Ramos (cell line): ENCODE results near the gene TENT5A.

Experiments
- in situ Hi-C: fragments of 300-500 bp; cut with MboI; formaldehyde crosslinking; loops from one replicate; pipeline ENCODE4 v1.14.3; 2022; ENCODE audit warnings: low sequenced_read_pairs; ENCODE audit not compliant: unreplicated experiment

TENT5A gene

GRCh38 chr6:81773887-81774286, 21.4 kb upstream of the TENT5A start:
- in situ Hi-C loops = no loop called here

- in situ Hi-C loops = no loop called here
Measured at GRCh38 chr6:81772741-81773140, 20.3 kb upstream of the TENT5A start.

GRCh38 chr6:81771097-81771496, 18.6 kb upstream of the TENT5A start:
- in situ Hi-C loops = no loop called here

GRCh38 chr6:81770381-81770780, 17.9 kb upstream of the TENT5A start:
- in situ Hi-C loops = no loop called here

GRCh38 chr6:81769824-81770223, 17.3 kb upstream of the TENT5A start:
- in situ Hi-C loops = no loop called here

GRCh38 chr6:81768150-81768942, 15.9 kb upstream of the TENT5A start:
- in situ Hi-C loops = no loop called here

- in situ Hi-C loops = no loop called here
Measured at GRCh38 chr6:81767163-81767891, 14.8 kb upstream of the TENT5A start.

- in situ Hi-C loops = no loop called here
Measured at GRCh38 chr6:81766482-81767069, 14.1 kb upstream of the TENT5A start.

- in situ Hi-C loops = no loop called here
Measured at GRCh38 chr6:81764531-81764930, 12.1 kb upstream of the TENT5A start.

GRCh38 chr6:81763968-81764367, 11.5 kb upstream of the TENT5A start:
- in situ Hi-C loops = no loop called here

GRCh38 chr6:81763051-81763450, 10.6 kb upstream of the TENT5A start:
- in situ Hi-C loops = no loop called here

GRCh38 chr6:81762606-81763005, 10.1 kb upstream of the TENT5A start:
- in situ Hi-C loops = no loop called here

GRCh38 chr6:81762132-81762531, 9.7 kb upstream of the TENT5A start:
- in situ Hi-C loops = no loop called here

- in situ Hi-C loops = no loop called here
Measured at GRCh38 chr6:81761197-81761596, 8.7 kb upstream of the TENT5A start.

GRCh38 chr6:81759782-81760181, 7.3 kb upstream of the TENT5A start:
- in situ Hi-C loops = no loop called here

- in situ Hi-C loops = no loop called here
Measured at GRCh38 chr6:81758221-81758620, 5.7 kb upstream of the TENT5A start.

GRCh38 chr6:81756690-81757089, 4.2 kb upstream of the TENT5A start:
- in situ Hi-C loops = no loop called here

- in situ Hi-C loops = no loop called here
Measured at GRCh38 chr6:81755551-81755950, 3.1 kb upstream of the TENT5A start.

- in situ Hi-C loops = no loop called here
Measured at GRCh38 chr6:81754906-81755305, 2.4 kb upstream of the TENT5A start.

- in situ Hi-C loops = no loop called here
Measured at GRCh38 chr6:81753711-81754577, 1.5 kb upstream of the TENT5A start.
